Right cardiac atrium (tissue), 5 donors: ENCODE results near the gene PLA2R1. TPM values are rescaled to one million over a fixed set of nuclear protein-coding genes. Genes with fewer than 3 reads are reported as not detected.
A peak's percentile ranks its signal among the peaks of the same experiment; 100 is the strongest.

Experiments
- ATAC-seq, 2 donors: fragments of 200-7000 bp; cut with Tn5 transposase; one replicate each; pipeline versions ENCODE4 v1.8.0 to v1.9.1; 2020; ENCODE audit warnings: moderate library complexity in 2 of 2, mild to moderate bottlenecking in 1 of 2
- DNase-seq, 3 donors: peaks; one replicate each; pipeline ENCODE4 v3.0.0-alpha.2; 2020
- H3K27ac ChIP-seq: one replicate; pipeline ENCODE4 v1.5.1; 2013; ENCODE audit warnings: mild to moderate bottlenecking, low read length, control low read depth, moderate library complexity
- H3K27me3 ChIP-seq: one replicate; pipeline ENCODE4 v1.6.1; 2013; ENCODE audit not compliant: control insufficient read depth, insufficient read depth
- H3K4me1 ChIP-seq: one replicate; pipeline ENCODE4 v1.6.1; 2013; ENCODE audit warnings: low read length; ENCODE audit not compliant: control insufficient read depth, insufficient read depth
- H3K4me3 ChIP-seq: one replicate; pipeline ENCODE4 v1.5.1; 2013; ENCODE audit warnings: low read length, control low read depth
- H3K9me3 ChIP-seq: one replicate; pipeline ENCODE4 v1.6.1; 2013; ENCODE audit warnings: low read length; ENCODE audit not compliant: control insufficient read depth
- WGBS: extraction: QIAGEN DNeasy Blood & Tissue Kit; methylation state at CpG from one replicate; pipeline ENCODE4 v1.1.7; 2013; 5-methylcytosine and 5-hydroxymethylcytosine counted together
- intact Hi-C, 4 donors: fragments of 100-400 bp; cut with DNase I; formaldehyde crosslinking; loops; one replicate each; pipeline versions ENCODE4 v1.11.0 to v1.14.0; 2022 to 2023
- polyA plus RNA-seq: library from polyadenylated mRNA; stranded (reverse); fragments of 200-250 nt; gene quantifications from one replicate; pipeline ENCODE4 v1.2.3, GENCODE V29; 2013
- total RNA-seq, 4 donors: library from RNA; stranded (reverse); fragmentation: NEBNext Ultra II Directional; extraction: Animal tissue kit (Norgen Biotek cat#: 25700); gene quantifications; one replicate each; pipeline ENCODE4 v1.2.1, GENCODE V29; 2021
- donor health status: healthy with polysubstance abuse.
- donor health status: DM: no; HTN: yes; CAD: no.
- donor health status: DM: no; HTN: no; CAD: no.
- donor health status: DM: no; HTN: yes; CAD: no; lungs with severe emphysema.
- donor health status: DM: yes; HTN: yes; CAD: no.

The PLA2R1 gene
- total and polyA plus RNA-seq, 5 donors = 1.8 to 5.9 (median 4.7) TPM

DNA sequence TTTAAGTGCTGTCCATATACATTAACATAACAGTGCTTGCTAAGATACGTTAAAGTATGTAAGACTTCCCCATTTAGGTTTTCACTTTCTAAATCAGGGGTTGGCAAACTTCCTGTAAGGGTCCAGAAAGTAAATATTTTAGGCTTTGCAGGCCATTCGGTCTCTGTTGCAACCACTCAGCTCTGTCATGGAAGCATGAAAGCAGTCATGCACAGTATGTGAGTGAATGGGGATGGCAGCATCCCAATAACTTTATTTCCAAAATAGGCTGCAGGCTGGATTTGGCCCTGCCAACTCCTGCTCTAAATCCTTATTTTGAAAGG lies 128.7 kb downstream of the PLA2R1 start:
- ATAC-seq (peak in 1 of 2 donors; percentile 69), DNase-seq (no peak)
- WGBS = 44% methylated on average over 2 of the region's 2 CpGs
- Histone ChIP-seq H3K27ac (no peak overlapping the region), H3K4me3 (no peak overlapping the region), H3K27me3 (no peaks in the 10 kb centered on the region), H3K9me3 (no peaks in the 10 kb centered on the region), H3K4me1 (peaks cover 6% of the 10 kb centered on the region)
- intact Hi-C loops = no loop called here

DNA sequence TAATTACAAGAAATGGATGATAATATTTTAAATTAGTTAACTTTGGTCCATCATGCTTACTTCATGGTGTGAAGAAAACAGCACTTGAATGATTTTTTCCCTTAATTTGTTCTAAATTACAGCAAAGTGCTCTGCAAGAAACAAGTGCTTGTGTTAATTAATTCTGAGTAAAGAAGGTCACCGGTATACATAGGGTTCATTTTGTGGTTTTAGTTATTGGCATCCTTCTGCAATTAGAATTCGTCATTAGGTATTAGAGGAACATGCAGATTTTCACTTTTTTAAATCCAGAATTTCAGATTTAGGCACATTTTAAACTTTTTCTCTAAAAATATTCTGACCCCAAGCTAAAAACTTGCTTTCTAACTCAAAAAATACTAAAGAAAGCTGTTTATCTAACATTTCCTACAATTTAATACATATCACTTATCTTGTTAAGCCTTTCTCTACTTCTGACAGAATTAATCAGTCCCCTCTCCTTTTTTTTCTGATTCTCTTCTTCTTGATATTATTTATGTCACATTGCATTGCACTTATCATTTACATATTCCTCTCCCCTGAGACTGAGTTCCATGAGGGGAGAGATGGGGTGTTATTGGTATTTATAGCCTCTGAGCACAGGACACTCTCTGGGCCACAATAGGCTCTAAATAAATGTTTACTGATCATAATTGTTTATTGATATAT lies 129.2 kb downstream of the PLA2R1 start:
- Histone ChIP-seq H3K27ac (no peak overlapping the region), H3K4me3 (no peak overlapping the region), H3K27me3 (no peaks in the 10 kb centered on the region), H3K4me1 (peaks cover 4% of the 10 kb centered on the region), H3K9me3 (no peaks in the 10 kb centered on the region)
- DNase-seq (no peak), ATAC-seq (no peak)
- intact Hi-C loops = no loop called here
- 85% methylated on average over 2 of the region's 2 CpGs for WGBS

DNA sequence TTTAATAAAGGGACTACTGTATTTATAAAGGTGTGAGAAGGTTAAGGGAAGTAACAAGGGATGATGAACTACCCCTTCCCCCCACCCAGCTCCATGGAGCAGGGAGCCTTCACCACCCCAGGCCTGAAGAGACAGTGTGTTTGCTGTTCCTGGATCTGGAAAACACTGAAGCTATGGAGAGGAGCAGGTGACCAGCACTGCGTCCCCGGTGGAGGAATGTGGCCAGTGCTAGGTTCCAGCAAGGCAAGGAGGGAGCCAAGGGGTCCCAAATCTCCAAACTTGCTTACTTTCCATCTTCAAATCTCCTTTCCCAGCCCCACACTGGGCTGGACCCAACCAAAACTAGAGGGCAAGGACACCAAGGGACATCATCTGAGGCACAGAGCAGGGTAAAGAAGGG lies 135.7 kb downstream of the PLA2R1 start:
- 81% methylated on average over 2 of the region's 2 CpGs for WGBS
- Histone ChIP-seq H3K9me3 (peaks cover 3% of the 10 kb centered on the region), H3K27me3 (no peaks in the 10 kb centered on the region), H3K27ac (no peak overlapping the region), H3K4me1 (no peaks in the 10 kb centered on the region), H3K4me3 (no peak overlapping the region)
- DNase-seq = no peak
- intact Hi-C loops = no loop called here
- ATAC-seq = no peak

DNA sequence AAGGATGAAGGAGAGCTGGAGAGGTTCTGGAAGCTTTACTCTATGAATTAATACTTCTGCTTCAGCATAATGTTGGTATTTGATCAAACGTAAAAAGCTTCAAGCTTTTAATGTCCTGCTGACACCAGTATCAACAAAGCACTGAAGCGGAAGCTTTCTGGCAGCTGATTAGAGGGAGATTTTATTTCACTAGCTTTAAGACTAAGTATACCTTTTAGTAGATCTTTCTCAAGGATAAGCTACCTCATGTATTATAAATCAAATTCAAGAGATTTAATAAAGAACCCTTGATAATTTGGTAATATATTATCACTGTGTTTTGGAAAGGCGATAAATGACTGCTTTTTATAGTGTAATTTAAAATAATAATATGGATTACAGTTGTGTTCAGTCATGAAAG lies 136.4 kb downstream of the PLA2R1 start:
- H3K27me3 ChIP-seq = no peaks in the 10 kb centered on the region
- 84% methylated on average over 3 of the region's 3 CpGs for WGBS
- H3K9me3 ChIP-seq = peaks cover 3% of the 10 kb centered on the region
- no peak overlapping the region for H3K27ac ChIP-seq
- ATAC-seq (no peak), DNase-seq (no peak)
- no peak overlapping the region for H3K4me3 ChIP-seq
- intact Hi-C loops = no loop called here
- no peaks in the 10 kb centered on the region for H3K4me1 ChIP-seq

DNA sequence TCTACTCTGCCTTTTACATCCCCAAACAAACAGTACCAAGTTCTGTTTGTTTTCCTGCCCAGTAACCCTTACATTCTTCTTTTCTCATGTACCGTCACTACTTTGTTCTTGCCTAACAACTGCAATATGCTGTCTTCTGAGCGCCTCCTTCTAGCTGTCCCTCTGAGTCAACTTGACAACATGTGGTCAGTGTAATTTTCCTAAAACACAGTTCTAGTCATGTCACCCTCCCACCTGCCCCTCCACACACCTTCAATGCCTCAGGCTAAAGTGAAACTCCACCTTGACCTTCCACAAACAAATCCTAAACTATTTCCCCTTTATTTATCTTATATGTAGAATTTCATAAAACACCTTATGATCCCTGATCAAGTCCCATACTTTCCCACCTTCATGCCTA lies 139.9 kb downstream of the PLA2R1 start:
- no peak for ATAC-seq
- H3K27me3 ChIP-seq = no peaks in the 10 kb centered on the region
- H3K9me3 ChIP-seq = no peaks in the 10 kb centered on the region
- no peak overlapping the region for H3K27ac ChIP-seq
- intact Hi-C loops = no loop called here
- no peaks in the 10 kb centered on the region for H3K4me1 ChIP-seq
- WGBS = 89% methylated on average over 2 of the region's 2 CpGs
- H3K4me3 ChIP-seq = no peak overlapping the region
- no peak for DNase-seq

DNA sequence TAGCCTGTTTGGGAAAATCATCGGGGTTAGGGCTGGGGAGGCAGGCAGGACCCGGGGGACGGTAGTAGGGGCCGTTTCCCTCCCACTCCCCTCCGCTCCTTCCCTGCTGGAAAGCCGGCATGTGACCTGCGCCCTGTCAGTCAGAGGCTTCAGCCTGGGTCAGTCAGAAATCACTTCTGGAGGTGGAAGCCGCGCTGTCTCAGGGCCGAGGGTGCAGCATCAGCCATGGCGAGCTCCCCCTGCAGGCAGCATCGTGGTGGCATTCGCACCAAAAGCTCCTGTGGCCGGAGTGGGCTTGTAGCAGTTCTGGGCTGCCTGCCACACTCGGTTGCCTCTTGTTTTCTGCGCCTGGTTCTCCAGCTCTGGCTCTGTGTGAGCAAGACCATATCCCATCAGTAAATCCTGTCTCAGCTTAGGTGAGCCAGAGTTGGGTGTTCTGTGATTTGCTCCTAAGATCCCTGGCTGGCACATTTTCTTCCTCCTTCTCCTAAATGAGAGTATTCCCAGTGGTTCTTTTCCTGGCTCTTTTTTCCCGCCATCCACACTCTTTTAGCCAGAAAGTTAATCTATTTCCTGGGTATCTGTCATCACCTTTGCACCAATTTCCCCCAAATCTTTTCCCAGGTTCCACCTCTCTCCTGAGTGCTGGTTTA lies 140.5 kb downstream of the PLA2R1 start:
- peak; percentile 78 to 91 (median 90) for DNase-seq
- H3K27ac ChIP-seq = no peak overlapping the region
- H3K9me3 ChIP-seq = no peaks in the 10 kb centered on the region
- no peaks in the 10 kb centered on the region for H3K27me3 ChIP-seq
- peak; percentile 87 to 88 for ATAC-seq
- intact Hi-C loops = no loop called here
- WGBS = 16% methylated on average over 17 of the region's 17 CpGs
- H3K4me1 ChIP-seq = no peaks in the 10 kb centered on the region
- no peak overlapping the region for H3K4me3 ChIP-seq

DNA sequence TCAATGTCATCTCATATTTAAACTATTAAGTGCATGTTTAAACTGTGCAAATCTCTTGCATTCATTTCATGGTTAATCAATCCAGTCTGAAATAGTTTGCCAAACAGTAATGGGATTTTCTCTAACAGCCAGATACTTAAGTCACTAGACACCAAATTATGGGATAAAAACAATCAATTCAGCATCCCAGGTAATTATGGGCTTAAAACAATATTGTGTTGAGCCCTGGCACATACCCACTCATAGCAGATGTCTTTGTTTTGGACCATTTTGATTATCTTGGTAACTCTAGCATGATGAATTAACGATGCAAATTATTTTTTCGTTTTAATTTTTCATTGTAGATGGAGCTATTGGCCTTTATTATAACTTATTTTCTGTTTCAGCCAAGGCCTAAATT lies 145.9 kb downstream of the PLA2R1 start:
- H3K4me3 ChIP-seq = no peak overlapping the region
- DNase-seq (no peak), ATAC-seq (no peak)
- no peaks in the 10 kb centered on the region for H3K4me1 ChIP-seq
- intact Hi-C loops = no loop called here
- WGBS = 98% methylated on average over 2 of the region's 2 CpGs
- no peaks in the 10 kb centered on the region for H3K9me3 ChIP-seq
- H3K27ac ChIP-seq = no peak overlapping the region
- H3K27me3 ChIP-seq = no peaks in the 10 kb centered on the region

DNA sequence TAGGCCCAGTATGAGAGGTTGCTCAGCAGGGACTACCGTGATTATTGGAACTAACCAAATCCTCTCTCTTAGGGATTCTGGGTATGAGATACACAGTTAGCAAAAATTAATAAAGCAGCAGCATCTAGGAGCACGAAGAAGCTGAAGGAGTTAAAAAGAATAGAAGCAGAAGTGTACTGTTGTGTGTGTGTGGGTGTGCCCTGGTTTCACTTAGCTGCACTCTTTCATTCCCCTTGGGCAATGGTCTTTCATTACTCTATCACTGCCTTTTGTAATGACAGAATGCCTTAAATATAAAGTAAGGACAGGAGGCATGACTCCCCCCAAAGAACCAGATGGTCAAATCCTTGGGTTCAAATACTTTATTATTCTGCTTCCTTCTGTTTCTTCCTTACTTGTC lies 148.5 kb downstream of the PLA2R1 start:
- DNase-seq (no peak), ATAC-seq (no peak)
- Histone ChIP-seq H3K9me3 (no peaks in the 10 kb centered on the region), H3K4me3 (no peak overlapping the region), H3K4me1 (no peaks in the 10 kb centered on the region), H3K27me3 (no peaks in the 10 kb centered on the region), H3K27ac (no peak overlapping the region)
- 89% methylated on average over 2 of the region's 2 CpGs for WGBS
- intact Hi-C loops = no loop called here

DNA sequence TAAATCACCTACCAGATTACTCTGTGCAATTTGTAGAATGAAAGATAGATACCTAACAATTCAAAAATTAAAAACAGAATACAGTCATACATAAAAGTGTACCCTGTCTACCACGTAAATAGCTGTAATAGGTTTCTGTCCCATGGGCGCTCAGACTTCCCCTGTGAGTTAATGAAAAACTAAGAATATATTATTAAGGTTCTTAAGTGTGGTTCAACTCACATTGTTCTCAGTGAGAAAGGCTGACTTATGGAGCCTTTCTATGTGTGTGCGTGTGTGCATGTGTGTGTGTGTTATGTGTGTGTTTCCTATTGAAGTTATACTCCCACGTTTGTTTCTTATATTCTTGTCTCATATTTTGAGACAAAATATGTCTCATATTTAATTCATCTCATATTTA lies 149.8 kb downstream of the PLA2R1 start:
- 89% methylated on average over 4 of the region's 4 CpGs for WGBS
- intact Hi-C loops = no loop called here
- Histone ChIP-seq H3K27me3 (no peaks in the 10 kb centered on the region), H3K27ac (no peak overlapping the region), H3K4me1 (no peaks in the 10 kb centered on the region), H3K9me3 (no peaks in the 10 kb centered on the region), H3K4me3 (no peak overlapping the region)
- ATAC-seq (no peak), DNase-seq (no peak)

DNA sequence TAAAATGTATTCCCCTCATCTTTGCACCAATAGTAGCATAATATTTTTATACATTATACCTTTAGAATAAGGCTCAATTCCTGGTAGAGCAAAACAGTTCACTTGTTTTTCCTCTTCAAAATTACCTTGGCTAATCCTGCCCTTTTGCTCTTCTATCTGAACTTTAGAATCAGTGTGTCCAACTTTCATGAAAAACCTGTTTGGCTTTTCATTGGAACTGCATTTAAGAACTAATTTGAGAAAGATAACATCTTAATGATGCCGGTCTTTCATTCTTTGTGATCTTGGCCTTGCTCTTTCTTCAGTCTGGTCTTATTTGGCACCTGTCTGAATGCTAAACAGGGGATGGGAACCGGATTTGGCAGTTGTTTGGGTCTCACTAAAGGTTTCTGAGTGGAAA lies 151.5 kb downstream of the PLA2R1 start:
- H3K27ac ChIP-seq = no peak overlapping the region
- no peak for ATAC-seq
- no peak overlapping the region for H3K4me3 ChIP-seq
- H3K27me3 ChIP-seq = no peaks in the 10 kb centered on the region
- no peak for DNase-seq
- 30% methylated on average over 2 of the region's 2 CpGs for WGBS
- no peaks in the 10 kb centered on the region for H3K9me3 ChIP-seq
- intact Hi-C loops = no loop called here
- no peaks in the 10 kb centered on the region for H3K4me1 ChIP-seq

DNA sequence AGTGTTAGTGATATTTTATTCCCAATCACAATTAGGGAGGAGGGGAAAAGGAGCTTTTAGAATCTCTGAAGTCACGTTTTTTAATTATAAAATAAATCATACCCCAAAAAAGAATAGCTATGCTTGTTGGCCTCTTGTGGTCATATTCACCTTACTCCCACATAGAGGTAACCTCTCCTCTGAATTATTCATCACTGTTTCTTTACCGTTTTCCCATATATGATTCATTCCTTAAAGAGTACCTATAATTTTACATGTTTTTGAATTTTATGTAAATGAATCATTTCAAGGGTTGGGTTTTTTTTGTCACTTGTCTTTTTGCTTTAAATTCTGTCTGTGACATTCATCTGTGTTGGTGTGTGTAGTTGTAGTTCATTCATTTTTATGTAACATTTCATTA lies 153.8 kb downstream of the PLA2R1 start:
- 88% methylated on average over 2 of the region's 2 CpGs for WGBS
- ATAC-seq (no peak), DNase-seq (no peak)
- intact Hi-C loops = no loop called here
- H3K27ac ChIP-seq = no peak overlapping the region
- no peaks in the 10 kb centered on the region for H3K9me3 ChIP-seq
- no peaks in the 10 kb centered on the region for H3K4me1 ChIP-seq
- no peaks in the 10 kb centered on the region for H3K27me3 ChIP-seq
- H3K4me3 ChIP-seq = no peak overlapping the region

DNA sequence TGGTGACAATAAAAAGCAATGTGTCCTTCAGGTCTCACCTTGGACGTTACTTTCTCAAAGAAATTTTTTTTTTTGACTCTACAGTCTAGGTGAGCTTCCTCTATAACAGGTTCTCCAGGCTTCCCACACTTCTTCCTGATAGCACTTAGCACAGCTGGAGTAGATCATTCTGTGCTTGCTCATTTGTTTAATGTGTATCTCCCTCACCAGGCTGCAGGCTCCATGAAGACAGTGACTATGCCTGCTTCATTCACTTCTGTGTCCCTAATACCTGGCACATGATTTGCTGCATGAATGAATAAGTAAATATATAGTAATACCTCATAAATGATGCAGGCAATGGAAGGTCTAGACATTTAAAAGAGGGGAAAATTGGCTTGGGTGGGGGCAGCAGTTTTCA lies 154.5 kb downstream of the PLA2R1 start:
- 62% methylated on average over 1 of the region's 1 CpG for WGBS
- intact Hi-C loops = no loop called here

More for the DNA sequence above, 154.5 kb downstream of the PLA2R1 start:
- no peak overlapping the region for H3K4me3 ChIP-seq
- H3K27me3 ChIP-seq = no peaks in the 10 kb centered on the region
- H3K9me3 ChIP-seq = no peaks in the 10 kb centered on the region
- no peaks in the 10 kb centered on the region for H3K4me1 ChIP-seq
- ATAC-seq (no peak), DNase-seq (no peak)
- no peak overlapping the region for H3K27ac ChIP-seq
